HepG2 (cell line): ENCODE results near the gene PRKCZ.

Source experiments
- HNRNPL ChIP-seq: fragments of 200-400 bp; formaldehyde crosslinking; IDR thresholded peaks from 2 replicates; pipeline ENCODE4 v1.6.1; 2017; ENCODE audit warnings: mild to moderate bottlenecking, low read depth, low read length
- MXD4 ChIP-seq: IDR thresholded peaks from 2 replicates; pipeline ENCODE4 v1.6.1; 2016; ENCODE audit warnings: mild to moderate bottlenecking, missing biosample characterization, missing genetic modification reagents
- PTBP1 ChIP-seq: fragments of 200-400 bp; formaldehyde crosslinking; IDR thresholded peaks from 2 replicates; pipeline ENCODE4 v1.6.1; 2018; ENCODE audit warnings: low read length, low read depth; ENCODE audit not compliant: poor library complexity, severe bottlenecking
- TF ChIP-seq, protein P1 (sequence below): sonication (generic); formaldehyde crosslinking; IDR thresholded peaks from 2 replicates; pipeline ENCODE4; 2020; ENCODE audit warnings: missing genetic modification reagents, mild to moderate bottlenecking, borderline replicate concordance

DNA sequence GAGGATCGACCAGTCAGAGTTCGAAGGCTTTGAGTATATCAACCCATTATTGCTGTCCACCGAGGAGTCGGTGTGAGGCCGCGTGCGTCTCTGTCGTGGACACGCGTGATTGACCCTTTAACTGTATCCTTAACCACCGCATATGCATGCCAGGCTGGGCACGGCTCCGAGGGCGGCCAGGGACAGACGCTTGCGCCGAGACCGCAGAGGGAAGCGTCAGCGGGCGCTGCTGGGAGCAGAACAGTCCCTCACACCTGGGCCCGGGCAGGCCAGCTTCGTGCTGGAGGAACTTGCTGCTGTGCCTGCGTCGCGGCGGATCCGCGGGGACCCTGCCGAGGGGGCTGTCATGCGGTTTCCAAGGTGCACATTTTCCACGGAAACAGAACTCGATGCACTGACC lies 134.7 kb downstream of the PRKCZ start:
- TF ChIP-seq, protein P1, sequence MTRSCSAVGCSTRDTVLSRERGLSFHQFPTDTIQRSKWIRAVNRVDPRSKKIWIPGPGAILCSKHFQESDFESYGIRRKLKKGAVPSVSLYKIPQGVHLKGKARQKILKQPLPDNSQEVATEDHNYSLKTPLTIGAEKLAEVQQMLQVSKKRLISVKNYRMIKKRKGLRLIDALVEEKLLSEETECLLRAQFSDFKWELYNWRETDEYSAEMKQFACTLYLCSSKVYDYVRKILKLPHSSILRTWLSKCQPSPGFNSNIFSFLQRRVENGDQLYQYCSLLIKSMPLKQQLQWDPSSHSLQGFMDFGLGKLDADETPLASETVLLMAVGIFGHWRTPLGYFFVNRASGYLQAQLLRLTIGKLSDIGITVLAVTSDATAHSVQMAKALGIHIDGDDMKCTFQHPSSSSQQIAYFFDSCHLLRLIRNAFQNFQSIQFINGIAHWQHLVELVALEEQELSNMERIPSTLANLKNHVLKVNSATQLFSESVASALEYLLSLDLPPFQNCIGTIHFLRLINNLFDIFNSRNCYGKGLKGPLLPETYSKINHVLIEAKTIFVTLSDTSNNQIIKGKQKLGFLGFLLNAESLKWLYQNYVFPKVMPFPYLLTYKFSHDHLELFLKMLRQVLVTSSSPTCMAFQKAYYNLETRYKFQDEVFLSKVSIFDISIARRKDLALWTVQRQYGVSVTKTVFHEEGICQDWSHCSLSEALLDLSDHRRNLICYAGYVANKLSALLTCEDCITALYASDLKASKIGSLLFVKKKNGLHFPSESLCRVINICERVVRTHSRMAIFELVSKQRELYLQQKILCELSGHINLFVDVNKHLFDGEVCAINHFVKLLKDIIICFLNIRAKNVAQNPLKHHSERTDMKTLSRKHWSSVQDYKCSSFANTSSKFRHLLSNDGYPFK (CRISPR knock-in tag) = no peak
- no peak for TF ChIP-seq MXD4 (CRISPR knock-in tag)
- TF ChIP-seq HNRNPL = no peak
- TF ChIP-seq PTBP1 = no peak
